Caki2 (cell line): Measurements from ENCODE around the gene LHFPL2. TPM values are rescaled to one million over a fixed set of nuclear protein-coding genes. Genes with fewer than 3 reads are reported as not detected.

Experiments used
- DNase-seq: peaks from one replicate; pipeline ENCODE4 v3.0.0-alpha.2; 2015; ENCODE audit warnings: low read depth
- in situ Hi-C: cut with HindIII; loops from 2 replicates; pipeline ENCODE4 v1.10.0; 2016; ENCODE audit warnings: low sequenced_read_pairs, low pct_unique_long_range_greater_than_20kb, mixed read lengths
- total RNA-seq: library from RNA; depleted of rRNA; stranded (reverse); fragments of >200 nt; shearing (Covaris generic); gene quantifications from 2 replicates; pipeline ENCODE4 v1.2.3, GENCODE V29; 2014; ENCODE audit warnings: low replicate concordance

Gene LHFPL2
- total RNA-seq, 1 experiment from 2014 or later, result 62.5 TPM

DNA sequence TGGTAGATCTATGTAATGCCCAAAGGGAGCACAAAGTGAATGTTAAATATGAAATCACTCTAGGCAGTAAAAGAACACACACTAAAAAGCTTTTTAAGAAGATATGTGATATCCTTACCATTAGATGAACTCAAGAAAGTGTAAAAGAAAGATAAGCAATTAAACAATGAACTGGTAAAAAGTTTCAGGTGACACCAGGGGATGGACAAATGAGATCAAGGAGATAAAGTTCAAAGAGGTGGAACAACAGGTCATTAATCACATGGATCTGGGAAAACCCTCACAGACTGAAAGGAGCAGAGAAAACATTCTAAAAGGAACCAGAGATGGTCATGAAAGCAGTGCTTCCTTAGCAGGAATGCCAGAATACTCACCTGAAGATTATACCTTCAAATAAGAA, 40.7 kb downstream of the LHFPL2 start:
- DNase-seq, result peak; percentile 58
- in situ Hi-C loops, result no loop called here

DNA sequence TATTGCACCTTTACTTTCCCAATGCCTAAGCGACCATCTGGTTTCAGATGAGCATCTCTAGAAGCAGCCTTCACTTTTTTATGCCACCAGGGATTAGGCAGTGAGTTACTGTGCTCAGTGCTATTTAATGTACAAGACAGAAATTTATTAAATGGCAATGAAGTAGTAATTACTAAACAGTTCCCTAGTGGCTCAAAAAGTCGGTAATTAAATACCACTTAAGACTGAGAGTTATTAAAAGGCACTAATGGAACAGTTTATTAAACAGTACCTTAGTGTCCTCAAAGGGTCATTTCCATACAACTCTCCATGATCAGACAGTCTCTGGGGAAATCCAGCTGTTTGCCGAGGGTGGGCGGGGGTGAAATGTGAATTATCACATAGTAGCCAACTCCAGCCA, 42.3 kb downstream of the LHFPL2 start:
- DNase-seq, result no peak
- in situ Hi-C loops, result no loop called here

DNA sequence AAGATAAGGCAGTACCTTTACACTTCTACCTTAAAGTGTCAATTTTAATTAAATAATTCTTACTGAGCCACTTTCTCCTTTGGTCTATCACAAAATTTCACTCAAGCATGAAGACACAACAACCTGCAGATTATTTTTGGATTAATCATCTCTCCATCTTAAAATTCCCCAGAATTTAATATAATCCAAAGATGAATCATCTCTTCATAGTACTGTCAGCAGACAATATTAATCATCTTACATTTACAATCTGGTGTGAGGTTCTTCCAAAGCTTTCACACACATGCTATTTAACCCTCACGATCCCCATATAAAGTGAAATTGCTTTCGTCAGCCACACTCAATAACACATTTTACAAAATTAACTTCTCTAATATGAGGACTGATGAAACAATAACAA, 43.0 kb downstream of the LHFPL2 start:
- DNase-seq, result no peak
- in situ Hi-C loops, result no loop called here

DNA sequence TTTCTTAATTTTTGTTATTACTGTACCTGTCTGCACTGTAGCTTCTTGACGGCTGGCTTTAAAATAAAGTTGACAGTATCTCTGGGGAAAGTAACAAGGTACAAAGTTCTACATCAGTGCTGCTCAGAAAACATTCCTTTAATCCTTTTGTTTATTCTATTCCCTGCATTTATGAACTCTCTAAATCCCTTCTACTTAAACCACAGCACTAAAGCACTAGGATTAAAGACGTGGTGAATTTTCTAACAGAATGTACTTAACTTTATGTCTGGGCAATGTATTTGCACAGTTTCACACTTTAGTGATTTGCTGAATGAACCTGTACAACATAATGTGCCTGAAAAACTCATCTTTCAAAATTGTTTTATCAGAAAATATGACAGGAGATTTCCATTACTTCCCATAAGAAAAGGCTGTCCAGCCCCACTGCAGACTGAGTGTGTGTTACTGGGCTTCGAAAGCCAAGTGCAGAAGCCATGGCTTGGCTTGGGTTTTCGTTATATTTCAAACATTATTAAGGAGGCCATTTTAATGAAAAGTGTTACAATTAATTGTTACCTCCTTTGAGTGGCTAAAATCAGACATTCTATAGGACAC, 43.8 kb downstream of the LHFPL2 start:
- in situ Hi-C loops, result no loop called here
- no peak for DNase-seq

DNA sequence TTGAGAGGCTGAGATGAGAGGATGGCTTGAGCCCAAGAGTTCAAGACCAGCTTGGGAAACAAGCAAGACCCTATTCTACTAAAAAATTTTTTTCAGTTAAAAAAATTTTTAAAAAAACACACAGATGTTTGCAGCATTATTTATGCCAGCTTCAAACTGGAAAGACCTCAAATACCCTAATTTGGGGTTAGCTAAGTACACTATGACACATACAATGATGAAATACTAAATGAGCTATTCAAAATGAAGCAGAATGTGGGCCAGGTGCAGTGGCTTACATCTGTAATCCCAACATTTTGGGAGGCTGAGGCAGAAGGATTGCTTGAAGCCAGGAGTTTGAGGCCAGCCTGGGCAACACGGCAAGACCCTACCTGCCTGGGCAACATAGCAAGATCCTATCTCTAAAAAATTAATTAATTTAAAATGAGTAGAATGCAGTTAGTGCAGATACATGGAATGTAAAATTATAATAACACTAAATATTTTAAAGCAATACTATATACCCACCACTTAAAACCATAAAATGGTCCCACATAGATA, 44.9 kb downstream of the LHFPL2 start:
- DNase-seq, result no peak
- in situ Hi-C loops, result no loop called here

DNA sequence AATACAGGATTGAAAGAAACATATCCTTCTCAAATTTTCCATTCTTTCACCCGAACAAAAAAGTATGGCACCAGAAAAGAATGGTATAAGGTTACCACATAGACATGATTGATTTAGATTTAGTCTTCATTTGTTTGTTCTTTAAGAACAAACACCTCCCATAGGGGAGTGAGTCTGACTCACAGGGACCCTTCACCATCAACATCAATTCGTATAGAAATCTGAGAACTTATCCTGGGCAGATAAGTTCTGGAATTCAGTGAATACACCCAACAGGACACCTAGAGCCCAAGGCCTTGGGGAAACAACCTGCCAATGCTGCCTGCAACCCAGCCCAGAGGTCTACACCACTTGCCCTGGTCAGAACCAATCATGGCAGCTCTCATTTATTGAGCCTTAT, 46.2 kb downstream of the LHFPL2 start:
- no peak for DNase-seq
- in situ Hi-C loops, result no loop called here

DNA sequence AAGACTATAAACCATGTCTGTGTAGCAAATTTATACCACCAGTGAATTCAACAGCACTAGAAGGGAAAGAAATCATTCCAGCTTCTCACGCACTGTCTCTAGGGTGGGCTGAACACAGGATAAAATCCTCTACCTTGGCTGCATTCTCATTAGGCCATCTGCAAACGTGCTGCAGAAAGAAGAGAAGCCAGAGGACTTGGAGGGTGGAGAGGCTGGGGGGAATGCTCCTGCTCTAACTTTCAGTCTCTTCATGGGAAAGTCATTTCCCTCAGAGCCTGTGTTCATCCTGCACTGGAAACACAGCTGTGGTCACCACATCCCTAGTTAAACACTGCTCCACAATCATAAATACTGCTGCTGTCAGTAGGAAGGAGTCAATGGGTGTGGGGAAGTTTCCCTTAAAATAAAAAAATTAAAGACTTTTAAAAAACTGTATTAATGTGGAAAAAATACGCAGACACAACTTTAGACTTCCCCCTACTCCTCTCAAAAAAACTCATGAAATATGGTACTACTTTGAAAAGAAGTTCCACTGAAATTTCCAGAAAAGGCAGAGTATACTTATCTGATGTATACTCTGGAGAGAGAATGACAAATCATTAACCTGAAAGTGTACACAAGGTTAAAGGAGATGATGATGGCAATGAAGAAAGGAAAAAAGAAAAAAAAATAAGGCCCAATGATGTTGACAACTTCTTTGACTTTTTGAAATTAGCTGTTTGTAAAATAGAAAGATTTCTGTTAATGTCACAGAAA, 46.8 kb downstream of the LHFPL2 start:
- peak; percentile 39 for DNase-seq
- in situ Hi-C loops, result no loop called here

DNA sequence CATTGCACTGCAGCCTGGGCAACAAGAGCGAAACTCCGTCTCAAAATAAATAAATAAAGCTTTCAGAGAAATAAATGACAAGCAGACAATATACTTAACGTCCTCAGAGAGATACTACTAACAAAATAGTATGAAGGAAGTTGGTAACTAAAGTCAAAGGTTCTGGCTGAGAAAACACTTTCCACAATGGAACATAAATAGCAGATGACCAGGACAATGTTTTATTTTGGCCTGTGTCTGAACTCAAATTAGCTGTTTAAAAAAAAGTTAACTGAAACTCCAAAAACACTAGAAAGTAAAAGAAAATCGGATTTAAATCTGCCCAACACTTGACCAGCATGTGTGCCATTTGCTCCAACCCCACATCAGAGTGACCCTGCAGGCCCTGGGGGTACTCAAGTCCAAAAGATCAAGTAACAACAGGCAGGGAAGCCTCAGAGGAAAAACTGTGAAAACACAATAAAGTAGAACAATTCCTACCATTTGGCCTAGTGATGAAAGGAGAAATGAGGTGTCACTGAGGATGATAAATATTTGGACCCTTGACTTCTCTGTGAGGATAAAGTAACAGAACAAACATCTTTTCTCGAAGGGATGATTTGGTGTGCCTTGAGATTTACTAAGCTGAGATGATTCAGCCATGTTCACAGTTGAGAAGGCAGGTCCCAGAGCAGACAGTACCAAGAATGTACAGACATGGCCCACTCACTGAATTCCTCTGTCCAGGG, 47.7 kb downstream of the LHFPL2 start:
- in situ Hi-C loops, result no loop called here
- peak; percentile 56 for DNase-seq

DNA sequence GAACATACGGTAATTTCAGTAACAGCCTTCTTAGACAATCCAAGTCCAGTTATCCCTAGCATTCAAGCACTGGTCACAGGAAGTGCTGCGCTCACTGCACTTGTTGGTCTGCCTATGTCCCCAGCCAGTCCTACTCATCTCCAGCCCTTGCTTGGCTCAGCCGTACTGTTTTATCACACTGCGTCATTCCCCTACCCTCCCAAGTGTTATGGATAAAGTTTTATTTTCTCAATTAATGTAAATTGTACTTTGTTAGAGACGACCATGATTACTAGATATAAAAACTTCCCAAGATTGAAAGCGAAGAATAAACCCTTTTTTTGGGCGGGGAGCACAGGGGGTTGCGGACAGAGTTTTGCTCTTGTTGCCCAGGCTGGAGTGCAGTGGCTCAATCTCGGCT, 49.6 kb downstream of the LHFPL2 start:
- in situ Hi-C loops, result no loop called here
- DNase-seq, result no peak

DNA sequence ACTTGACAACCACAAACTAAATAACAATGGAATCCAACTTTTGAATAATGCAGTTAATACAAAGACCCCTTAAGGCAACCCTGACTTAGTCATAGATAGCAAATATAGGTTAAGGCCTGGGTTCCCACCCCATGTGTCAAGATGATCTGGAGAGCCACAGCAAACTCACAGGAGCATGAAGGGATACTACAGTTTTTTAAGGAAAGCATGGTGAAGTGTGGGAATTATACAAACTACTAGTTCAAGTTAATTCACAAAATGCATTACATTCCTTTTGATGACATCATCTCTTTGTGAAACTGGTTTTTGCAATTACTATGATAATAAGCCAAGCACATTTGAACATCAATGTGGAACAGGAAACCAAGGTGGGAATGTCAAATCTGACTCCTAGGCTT, 50.6 kb downstream of the LHFPL2 start:
- DNase-seq, result no peak
- in situ Hi-C loops, result no loop called here

DNA sequence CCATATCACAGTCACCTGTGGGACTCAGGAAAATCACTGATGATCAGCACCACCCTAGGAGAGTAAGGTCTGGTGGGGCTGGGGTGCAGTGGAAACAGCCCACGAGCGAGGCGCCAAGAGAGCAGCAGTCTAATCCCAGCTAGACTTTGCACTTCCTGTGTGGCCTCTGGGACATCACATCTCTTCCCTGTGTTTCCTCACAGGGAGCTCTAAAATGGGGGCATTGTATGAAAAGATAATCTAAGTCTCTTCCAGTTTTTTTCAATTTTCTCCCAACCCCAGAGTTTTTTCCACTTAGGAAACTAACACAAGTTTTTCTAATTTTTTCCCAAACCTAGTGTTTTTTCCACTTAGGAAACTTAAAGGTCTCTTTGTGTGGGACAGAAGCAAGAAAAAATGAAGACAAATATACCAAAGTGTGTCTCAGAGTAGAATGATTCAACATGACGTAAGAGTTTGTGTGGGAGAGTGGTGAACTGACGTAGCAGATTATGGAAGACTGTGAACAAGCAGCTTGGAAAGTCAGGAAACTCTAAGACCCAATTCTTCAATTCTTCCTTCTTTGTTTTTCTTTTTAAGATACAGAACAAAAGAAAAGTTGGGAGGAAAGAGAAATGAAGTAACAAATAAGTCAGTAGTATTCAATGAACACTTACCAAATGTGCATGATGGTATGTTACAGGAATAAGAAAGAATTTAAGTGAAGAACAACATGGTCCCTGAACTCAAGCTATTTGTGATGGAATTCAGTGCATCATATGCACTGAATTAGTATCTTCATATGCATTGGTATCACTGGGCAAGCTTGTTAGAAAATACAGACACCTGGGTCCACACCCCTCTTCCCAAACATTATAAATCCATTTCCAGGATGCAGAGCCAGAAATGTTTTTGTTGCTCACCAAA, 51.3 kb downstream of the LHFPL2 start:
- in situ Hi-C loops, result no loop called here
- peak; percentile 41 for DNase-seq

DNA sequence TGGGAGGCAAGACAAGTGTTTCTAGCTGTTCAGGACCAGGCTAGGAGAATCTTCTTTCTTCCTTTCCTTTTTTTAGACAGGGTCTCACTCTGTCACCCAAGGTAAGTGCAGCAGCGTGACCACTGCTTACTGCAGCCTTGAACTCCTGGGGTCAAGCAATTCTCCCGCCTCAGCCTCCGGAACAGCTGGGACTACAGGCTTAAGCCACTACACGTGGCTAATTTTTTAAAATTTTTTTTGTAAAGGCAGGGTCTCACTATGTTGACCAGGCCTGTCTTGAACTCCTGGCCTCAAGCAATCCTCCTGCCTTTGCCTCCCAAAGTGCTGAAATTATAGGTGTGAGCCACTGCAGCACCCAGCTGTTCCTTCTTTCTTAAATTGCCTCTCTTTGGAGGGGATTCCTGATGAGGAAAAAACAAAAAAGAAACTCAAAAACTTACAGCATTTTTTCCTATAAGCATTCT, 53.1 kb downstream of the LHFPL2 start:
- DNase-seq, result no peak
- in situ Hi-C loops, result no loop called here

DNA sequence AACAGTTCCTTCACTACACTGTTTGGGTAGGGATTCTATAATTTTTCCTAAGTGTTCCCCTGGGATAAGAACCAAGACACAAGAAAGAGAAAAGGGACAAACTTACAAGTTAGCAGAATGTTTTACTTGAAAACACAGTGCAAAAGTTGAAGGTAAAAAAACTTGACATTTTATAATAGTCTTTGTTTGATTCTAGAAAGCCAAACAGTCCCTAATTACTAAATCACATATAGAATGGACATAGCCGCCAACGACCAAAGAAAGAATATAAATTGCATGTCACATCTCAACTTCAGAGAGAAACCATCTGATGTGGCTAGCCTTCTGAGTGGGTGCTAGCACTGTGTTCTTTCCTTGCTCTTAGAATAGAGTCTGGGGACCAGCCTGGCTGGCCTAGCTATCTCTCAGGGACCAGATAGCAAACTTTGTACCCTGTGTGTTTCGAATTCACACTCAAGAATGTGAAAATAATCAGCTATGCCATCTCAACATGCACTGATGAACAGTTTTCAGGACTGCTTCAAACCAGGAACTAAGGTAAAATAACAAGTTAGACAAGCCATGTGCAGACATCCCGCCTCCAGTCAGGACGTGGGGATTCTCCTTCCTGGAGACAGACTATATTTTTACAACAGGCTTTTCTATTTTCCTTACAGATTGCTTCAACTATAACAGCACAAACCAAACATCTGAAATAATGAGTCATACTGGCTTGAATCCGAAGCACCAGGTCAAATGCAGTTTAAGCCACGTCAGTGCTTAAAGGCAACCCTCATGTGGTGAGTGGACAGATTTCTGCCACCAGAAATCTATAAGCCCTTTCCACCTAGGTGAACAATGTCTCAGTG, 53.7 kb downstream of the LHFPL2 start:
- in situ Hi-C loops, result no loop called here
- DNase-seq, result peak; percentile 98

DNA sequence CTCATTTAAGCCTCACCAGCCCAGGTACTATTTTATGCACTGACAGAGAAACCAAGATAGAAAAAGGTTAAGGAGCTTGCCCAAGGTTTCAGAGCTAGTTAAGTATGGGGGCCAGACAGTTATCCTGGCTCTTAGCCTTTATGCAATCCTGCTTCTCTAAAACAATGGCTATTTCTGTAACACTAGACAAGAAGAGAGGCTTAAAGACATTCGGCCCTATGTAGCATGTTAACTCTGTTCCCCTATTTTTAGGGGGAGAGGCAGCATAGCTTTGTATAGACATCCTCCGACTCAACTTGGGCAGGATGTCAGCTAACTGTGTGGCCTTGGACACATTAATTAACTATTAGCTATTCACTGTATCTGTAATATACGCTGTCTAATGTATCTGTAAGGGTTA, 54.6 kb downstream of the LHFPL2 start:
- in situ Hi-C loops, result no loop called here
- no peak for DNase-seq

DNA sequence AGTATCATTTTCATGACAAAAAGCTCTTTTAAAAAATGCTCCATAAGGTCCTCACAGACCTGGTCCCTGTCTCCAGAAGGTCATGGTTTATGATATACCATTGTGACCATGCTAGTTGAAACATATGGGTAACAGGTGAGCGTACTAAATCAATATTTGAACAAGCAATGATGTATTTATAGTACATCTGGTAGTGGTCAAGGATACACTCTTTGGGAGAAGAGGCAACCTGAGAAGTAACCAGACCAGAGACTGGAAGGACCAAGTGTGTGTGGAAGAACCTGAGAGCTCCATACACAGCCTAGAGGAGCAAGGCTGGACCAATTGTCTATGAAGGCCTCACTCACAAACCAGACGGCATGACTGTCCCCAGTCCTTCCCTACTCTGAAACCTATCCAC, 55.1 kb downstream of the LHFPL2 start:
- DNase-seq, result no peak
- in situ Hi-C loops, result no loop called here

DNA sequence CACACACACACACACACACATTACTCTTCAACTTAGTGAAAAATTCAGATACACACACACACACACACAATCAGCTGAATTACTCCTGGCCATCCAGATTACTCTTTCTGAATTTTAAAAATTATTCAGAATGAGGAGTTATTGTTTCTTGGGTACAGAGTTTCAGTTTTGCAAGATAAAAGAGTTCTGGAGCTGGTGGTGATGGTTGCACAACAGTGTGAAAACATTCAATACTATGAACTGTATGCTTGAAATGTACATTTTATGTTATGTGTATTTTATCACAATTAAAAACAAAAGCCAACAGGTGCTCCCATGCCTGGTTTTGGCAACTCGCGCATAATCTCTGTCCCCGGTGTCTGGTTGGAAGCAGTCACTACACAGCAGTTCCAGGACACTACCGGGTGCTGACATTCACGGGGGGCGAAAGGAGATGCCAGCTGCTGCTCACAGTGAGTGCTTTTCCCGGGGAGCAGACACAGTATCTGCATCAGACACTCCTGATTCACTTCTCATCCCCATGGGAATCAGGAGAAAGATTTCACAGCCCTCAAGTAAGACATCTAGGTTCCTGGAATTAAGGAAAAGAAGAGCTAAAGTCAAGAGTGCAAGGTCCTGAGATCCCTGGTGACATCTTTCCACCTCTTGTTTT, 55.7 kb downstream of the LHFPL2 start:
- in situ Hi-C loops, result no loop called here
- no peak for DNase-seq
